ENCODE measurements around the gene AKAIN1.

Gene AKAIN1

GRCh38 chr18:5158587-5158986 lies 38.5 kb downstream of the AKAIN1 start:
- DNase-seq = no peak

- DNase-seq = peak; percentile 31
Observed at GRCh38 chr18:5158172-5158571, 38.9 kb downstream of the AKAIN1 start.

- DNase-seq = no peak
Observed at GRCh38 chr18:5155907-5156287, 41.2 kb downstream of the AKAIN1 start.

DNA sequence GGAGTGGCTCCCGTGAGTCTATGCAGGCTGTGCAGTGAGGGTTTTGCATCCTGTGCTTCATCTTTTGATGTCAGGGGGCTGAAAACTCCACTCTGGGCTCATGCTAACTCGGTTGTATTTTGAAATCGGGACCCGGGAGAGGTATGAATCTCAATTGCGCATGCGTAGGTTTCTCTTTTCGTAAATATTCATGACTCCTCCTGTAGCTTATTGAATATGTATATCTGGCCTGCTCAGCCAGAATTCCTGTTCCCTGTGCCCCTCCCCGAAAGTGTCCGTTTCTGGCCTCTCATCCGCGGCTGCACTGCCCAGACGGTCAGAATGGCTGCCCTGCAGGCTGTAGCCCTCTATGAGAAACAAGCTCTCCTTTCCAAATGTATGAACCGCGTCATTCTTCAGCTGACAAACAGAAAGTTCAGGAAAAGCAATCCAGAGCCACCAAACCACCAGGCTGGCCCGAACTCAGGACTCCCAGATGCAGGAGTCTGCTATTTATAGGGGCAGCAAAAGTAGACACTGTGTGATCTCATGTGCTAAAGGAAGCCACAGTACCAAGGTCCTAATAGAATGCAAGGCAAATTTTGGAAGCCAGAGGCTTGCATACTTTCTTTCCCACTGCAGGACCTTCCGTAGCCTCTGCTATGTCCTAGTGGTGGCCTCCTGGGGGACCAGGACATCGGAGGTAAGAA lies 41.7 kb downstream of the AKAIN1 start:
- no peak for DNase-seq

DNA sequence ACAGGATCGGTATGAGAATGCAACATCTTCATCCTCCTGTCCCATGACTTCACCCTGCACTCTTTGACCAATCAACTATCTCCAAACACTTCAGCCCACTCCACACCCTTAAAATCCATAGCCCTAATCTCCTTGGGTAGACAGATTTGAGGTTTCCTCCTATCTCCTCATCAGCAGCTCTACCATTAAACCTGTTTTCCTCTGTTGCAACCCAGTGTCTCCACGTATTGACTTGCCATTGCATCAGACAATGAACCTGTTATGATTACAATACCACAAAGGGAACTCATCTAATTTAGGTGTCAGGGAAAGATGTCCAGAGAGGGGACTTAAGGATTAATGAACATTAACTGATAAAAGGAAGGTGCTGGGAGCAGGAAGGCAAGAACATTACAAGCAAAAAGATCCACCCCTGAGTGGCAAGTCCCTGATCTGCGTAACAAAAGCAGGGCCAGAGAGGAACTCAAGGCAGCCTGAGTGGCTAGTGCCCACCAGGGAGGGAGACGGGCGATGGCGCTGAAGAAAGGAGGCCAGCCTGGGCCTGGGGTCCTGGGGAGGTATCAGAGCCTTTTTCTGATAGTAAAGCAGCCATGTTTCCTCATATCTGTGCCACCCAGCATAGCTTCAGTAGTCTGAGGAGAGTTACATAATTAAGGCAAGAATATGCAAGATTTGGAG lies 44.6 kb downstream of the AKAIN1 start:
- no peak for DNase-seq

DNA sequence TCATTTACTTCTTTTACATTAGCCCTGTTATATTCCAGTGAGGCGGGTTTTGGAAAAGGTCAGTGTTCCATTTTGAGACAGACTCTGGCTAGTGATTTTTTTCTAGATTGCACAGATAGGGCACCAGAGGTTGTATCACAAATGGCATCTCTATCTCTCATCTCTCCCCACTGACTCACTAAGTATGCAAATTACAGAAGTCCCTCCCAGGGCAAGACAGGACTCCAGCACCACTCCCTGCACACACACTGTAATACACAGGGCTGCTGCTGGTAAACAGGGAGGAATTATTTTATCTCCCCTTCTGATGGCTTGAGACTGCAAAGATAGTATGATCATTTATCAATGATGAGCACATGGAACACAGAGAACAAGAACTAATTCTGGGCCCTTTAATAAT lies 46.2 kb downstream of the AKAIN1 start:
- DNase-seq = no peak

- no peak for DNase-seq
Observed at GRCh38 chr18:5146093-5146492, 51.0 kb downstream of the AKAIN1 start.

GRCh38 chr18:5145168-5145825 lies 51.8 kb downstream of the AKAIN1 start:
- no peak for DNase-seq

GRCh38 chr18:5144629-5145028 lies 52.4 kb downstream of the AKAIN1 start:
- no peak for DNase-seq

DNA sequence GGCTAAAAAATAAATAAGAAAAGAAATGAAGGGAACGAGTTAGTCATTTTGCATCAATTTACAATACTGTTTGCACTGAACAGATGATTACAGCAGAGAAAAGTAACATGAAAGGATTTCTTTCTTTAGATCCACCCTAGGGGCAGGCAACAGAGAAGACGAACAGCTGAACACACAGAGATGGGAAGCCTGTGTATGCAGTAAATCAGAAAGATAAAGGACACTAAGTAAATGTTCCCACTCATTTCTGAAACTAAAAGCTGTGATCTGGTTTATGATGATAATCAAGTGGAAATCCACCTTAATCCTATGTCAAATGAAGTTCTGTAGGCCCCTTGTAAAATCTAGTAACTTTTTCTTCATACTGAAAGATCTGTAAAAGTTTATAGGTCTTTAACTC lies 54.2 kb downstream of the AKAIN1 start:
- no peak for DNase-seq

DNA sequence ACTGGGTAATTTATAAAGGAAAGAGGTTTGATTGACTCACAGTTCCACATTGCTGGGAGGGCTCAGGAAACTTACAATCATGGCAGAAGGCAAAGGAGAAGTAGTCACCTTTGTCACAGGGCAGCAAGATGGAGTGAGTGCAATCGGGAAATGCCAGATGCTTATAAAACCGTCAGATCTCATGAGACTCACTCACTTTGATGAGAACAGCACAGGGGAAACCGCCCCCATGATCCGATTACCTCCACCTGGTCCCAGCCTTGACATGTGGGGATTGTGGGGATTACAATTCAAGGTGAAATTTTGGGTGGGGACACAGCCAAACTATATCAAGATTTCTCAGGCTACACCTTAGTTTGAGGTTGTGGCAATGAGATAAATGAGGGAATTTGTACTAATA lies 54.9 kb downstream of the AKAIN1 start:
- no peak for DNase-seq

- DNase-seq = no peak
Observed at GRCh38 chr18:5137261-5137660, 59.8 kb downstream of the AKAIN1 start.

DNA sequence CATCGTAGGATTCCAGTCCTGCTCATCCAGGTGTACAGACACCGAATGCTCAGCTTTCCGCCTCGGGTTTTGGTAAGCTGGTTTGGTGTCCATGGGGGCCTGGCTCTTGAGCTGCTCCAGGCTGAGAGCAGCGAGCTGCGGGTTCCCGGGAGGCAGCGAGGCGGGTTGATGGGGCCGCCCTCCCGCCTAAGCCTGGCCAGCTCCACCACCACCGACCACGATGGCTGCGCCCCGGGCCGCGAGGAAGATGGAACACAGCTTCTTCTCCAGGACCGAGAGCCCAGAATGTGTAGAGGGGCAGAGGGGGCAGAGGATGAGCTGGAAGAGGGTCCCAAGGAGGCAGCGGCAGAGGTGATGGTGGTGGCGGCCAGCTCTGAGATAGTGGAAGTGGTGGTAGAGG lies 64.1 kb downstream of the AKAIN1 start:
- DNase-seq = no peak

GRCh38 chr18:5122272-5122671 lies 74.8 kb downstream of the AKAIN1 start:
- peak; percentile 29 for DNase-seq

DNA sequence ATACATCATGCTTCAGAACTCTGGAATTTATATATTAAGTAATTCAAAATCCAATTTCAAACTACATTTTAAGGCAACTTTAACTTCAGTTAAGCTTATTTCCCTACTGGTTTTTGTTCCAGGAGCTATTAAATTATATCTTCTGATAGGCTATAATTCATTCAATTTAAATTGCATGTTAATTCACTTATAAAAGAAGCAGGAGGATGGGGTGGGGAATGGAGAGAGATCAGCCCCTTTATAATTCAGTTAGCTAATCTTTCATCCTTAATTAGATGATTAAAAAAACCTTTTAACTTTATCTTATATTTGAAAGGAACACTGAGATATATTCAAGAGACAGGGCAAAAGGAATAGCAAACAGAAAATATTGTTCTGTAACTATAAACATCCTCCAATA lies 86.8 kb downstream of the AKAIN1 start:
- DNase-seq = no peak

GRCh38 chr18:5107988-5108387 lies 89.1 kb downstream of the AKAIN1 start:
- DNase-seq = no peak

GRCh38 chr18:5106730-5107129 lies 90.3 kb downstream of the AKAIN1 start:
- no peak for DNase-seq

DNA sequence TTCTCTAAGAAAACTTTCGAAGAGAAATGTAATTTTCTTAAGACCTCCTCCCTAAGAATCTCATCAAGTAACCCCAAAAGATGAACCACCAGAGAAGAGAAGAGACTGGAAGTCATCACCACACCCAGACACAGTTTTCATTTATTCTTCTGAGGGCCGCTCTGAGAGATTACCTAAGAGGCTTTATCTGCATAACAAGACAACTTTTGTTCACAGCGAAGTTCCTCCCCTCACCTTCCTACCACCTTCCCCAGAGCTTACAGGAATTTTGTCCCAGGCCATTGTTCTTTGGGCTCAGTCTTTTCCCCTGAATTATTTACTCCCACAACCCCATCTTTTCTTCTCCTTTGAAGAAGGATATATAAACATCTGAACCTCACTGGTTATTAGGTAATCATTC lies 92.8 kb downstream of the AKAIN1 start:
- DNase-seq = no peak

DNA sequence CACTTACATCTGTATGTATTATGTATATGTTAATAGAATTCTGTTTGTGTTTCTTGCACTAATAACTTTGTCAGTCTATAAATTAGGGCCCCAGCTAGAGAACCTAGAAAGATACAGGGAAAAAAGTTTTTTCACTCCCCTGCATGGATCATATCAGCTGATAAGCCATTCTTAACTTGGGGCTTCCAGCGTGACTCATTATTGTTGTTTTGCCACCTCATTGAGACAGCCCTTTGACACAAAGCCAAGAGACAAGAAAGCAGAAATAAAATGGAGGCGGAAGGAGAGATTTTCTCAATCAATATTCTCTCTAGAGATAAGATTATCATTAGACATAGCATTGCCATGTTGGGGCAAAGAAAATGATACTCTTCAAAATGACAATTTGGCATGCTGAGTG lies 93.4 kb downstream of the AKAIN1 start:
- DNase-seq = no peak

DNA sequence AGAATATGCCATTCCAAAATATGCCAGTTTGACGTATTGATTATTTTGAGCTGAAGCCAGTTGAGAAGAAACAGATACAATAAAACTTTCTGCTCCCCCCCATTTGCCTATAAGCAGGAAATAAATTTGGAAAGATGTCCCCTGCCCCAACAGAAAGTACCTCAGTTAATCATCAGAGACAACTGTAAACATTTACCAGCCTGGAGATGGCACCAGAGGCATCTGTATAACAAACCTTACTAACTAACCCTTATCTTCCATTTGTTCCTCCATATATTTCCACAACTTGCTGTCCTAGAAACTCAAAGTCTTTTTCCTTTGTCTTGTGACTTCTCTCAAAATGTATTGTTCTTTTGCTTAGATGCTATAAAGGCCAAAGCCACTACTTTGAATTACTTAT lies 93.8 kb downstream of the AKAIN1 start:
- DNase-seq = peak; percentile 27

DNA sequence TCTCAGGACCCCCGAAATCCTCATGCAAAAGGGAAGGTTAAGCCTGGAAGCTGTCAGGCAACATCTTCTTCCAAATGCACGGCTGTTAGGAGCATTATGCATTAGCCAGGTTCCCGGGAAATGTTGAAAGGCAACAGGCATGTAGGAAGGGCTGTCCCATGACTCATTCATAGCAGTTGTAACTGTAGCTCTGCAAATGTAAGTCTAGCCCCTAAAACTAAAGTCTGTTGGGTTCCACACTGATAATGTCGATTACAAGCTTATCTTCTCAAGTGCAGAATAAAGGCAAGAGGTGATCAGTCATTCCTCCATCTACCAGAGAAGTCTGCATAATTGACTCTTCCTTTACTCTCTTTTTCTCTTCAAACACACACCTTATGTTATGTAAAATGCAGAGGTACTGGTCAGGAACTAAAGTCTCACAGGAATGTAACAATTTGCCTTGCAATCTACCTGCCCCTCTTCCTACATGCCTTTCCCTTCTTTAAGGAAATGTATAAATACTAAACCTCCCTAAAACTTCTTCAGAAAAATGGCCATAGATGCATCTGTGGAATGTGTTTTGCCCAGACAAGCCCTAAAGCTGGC lies 99.8 kb downstream of the AKAIN1 start:
- no peak for DNase-seq

DNA sequence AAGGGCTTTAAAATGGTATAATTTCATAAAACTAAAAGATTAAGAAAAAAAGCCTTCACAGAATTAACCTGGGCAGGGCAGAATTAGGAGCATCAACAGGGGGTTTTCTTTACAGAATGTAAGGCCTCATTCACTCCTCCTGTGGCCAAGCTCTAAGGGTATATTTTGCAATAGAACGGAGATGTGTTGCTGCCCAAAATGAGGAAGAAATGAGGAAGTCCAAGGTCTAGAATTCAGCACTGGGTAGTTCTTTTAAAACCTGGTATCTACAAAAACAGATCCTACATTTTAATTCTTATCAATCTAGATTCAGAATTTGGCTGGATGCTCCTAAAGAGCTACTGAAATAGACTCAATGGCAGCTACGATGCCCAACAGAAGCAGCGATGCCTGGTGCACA lies 101.8 kb downstream of the AKAIN1 start:
- DNase-seq = no peak

GRCh38 chr18:5093902-5094301 lies 103.2 kb downstream of the AKAIN1 start:
- no peak for DNase-seq
